Measurements from ENCODE around the gene NKIRAS2. TPM values are rescaled to one million over a fixed set of nuclear protein-coding genes. Genes with fewer than 3 reads are reported as not detected.

Gene NKIRAS2
- total RNA-seq, 1 experiment from 2014 or later, result 65.5 TPM

Other genes starting within 250 kb of the NKIRAS2 start
- 44.9 and 57.8 TPM in 2 replicates for gene JUP, start 233.4 kb upstream of the NKIRAS2 start, total RNA-seq (2014; rRNA removed; shearing (Covaris generic))
- gene P3H4, start 208.1 kb upstream of the NKIRAS2 start, total RNA-seq (2014; rRNA removed; shearing (Covaris generic)), result 30.5 and 40.4 TPM in 2 replicates
- 207 and 220 TPM in 2 replicates for gene FKBP10, start 207.1 kb upstream of the NKIRAS2 start, total RNA-seq (2014; rRNA removed; shearing (Covaris generic))
- 75.8 and 77.8 TPM in 2 replicates for gene NT5C3B, start 183.9 kb upstream of the NKIRAS2 start, total RNA-seq (2014; rRNA removed; shearing (Covaris generic))
- not detected in 2 replicates for gene KLHL10, start 182.3 kb upstream of the NKIRAS2 start, total RNA-seq (2014; rRNA removed; shearing (Covaris generic))
- gene KLHL11, start 154.7 kb upstream of the NKIRAS2 start, total RNA-seq (2014; rRNA removed; shearing (Covaris generic)), result 13.4 and 16.2 TPM in 2 replicates
- 193 and 255 TPM in 2 replicates for gene ACLY, start 101.1 kb upstream of the NKIRAS2 start, total RNA-seq (2014; rRNA removed; shearing (Covaris generic))
- 1.7 TPM in 1 of 2 replicates, not detected in the other for gene ODAD4, start 89.5 kb upstream of the NKIRAS2 start, total RNA-seq (2014; rRNA removed; shearing (Covaris generic))
- gene CNP, start 53.3 kb upstream of the NKIRAS2 start, total RNA-seq (2014; rRNA removed; shearing (Covaris generic)), result 55.4 and 76.7 TPM in 2 replicates
- 148 and 158 TPM in 2 replicates for gene DNAJC7, start 2.7 kb upstream of the NKIRAS2 start, total RNA-seq (2014; rRNA removed; shearing (Covaris generic))
- gene C17orf113, start 30.5 kb downstream of the NKIRAS2 start, total RNA-seq (2014; rRNA removed; shearing (Covaris generic)), result 1.7 and 2.3 TPM in 2 replicates
- 1.8 and 1.9 TPM in 2 replicates for gene ZNF385C, start 78.4 kb downstream of the NKIRAS2 start, total RNA-seq (2014; rRNA removed; shearing (Covaris generic))
- 2.4 and 6.5 TPM in 2 replicates for gene DHX58, start 92.6 kb downstream of the NKIRAS2 start, total RNA-seq (2014; rRNA removed; shearing (Covaris generic))
- gene KAT2A, start 101.3 kb downstream of the NKIRAS2 start, total RNA-seq (2014; rRNA removed; shearing (Covaris generic)), result 26.3 and 28.6 TPM in 2 replicates
- not detected in 2 replicates for gene HSPB9, start 102.7 kb downstream of the NKIRAS2 start, total RNA-seq (2014; rRNA removed; shearing (Covaris generic))
- gene RAB5C, start 134.9 kb downstream of the NKIRAS2 start, total RNA-seq (2014; rRNA removed; shearing (Covaris generic)), result 130 and 145 TPM in 2 replicates
- gene KCNH4, start 161.1 kb downstream of the NKIRAS2 start, total RNA-seq (2014; rRNA removed; shearing (Covaris generic)), result not detected in 2 replicates
- gene HCRT, start 165.4 kb downstream of the NKIRAS2 start, total RNA-seq (2014; rRNA removed; shearing (Covaris generic)), result not detected in 2 replicates
- 1.1 and 1.4 TPM in 2 replicates for gene GHDC, start 174.4 kb downstream of the NKIRAS2 start, total RNA-seq (2014; rRNA removed; shearing (Covaris generic))